K562 (cell line): Measurements from ENCODE around the gene ADM2. TPM values are rescaled to one million over a fixed set of nuclear protein-coding genes. Genes with fewer than 3 reads are reported as not detected.
A peak's percentile ranks its signal among the peaks of the same experiment; 100 is the strongest.

Source experiments
- BCLAF1 ChIP-seq, 2 experiments: fragments of 450-650 bp in 1 of 2; IDR thresholded peaks; 2 replicates each; pipeline ENCODE4 v1.6.1; 2011 to 2017; ENCODE audit warnings: low read depth in 2 of 2, antibody characterized with exemption in 1 of 2, borderline replicate concordance in 1 of 2, low read length in 1 of 2, mild to moderate bottlenecking in 1 of 2, mixed read lengths in 1 of 2; ENCODE audit not compliant: control insufficient read depth in 1 of 2
- BDP1 ChIP-seq: IDR thresholded peaks from 3 replicates; pipeline ENCODE4 v1.6.1; 2011; ENCODE audit not compliant: insufficient read length, insufficient read depth
- BRF1 ChIP-seq: IDR thresholded peaks from 3 replicates; pipeline ENCODE4 v1.6.1; 2011; ENCODE audit warnings: borderline replicate concordance, mild to moderate bottlenecking; ENCODE audit not compliant: insufficient read length; ENCODE audit errors: extremely low read depth
- CBFA2T3 ChIP-seq: fragments of 450-650 bp; IDR thresholded peaks from 2 replicates; pipeline ENCODE4 v1.6.1; 2017
- COPS2 ChIP-seq: fragments of 450-650 bp; conservative IDR thresholded peaks from 2 replicates; pipeline ENCODE4 v1.6.1; 2016; ENCODE audit warnings: mild to moderate bottlenecking, moderate library complexity
- NKRF ChIP-seq: fragments of 450-650 bp; IDR thresholded peaks from 2 replicates; pipeline ENCODE4 v1.6.1; 2016; ENCODE audit warnings: borderline replicate concordance
- NR2C1 ChIP-seq, 2 experiments: fragments of 450-650 bp; IDR thresholded peaks; 2 replicates each; pipeline ENCODE4 v1.6.1; 2017; ENCODE audit warnings: mild to moderate bottlenecking in 2 of 2, antibody characterized with exemption in 1 of 2, inconsistent platforms in 1 of 2, missing compliant biosample characterization in 1 of 2, missing genetic modification characterization in 1 of 2
- SNAPC5 ChIP-seq: fragments of 250-450 bp; sonication (Bioruptor Pico); IDR thresholded peaks from 2 replicates; pipeline ENCODE4 v1.8.0; 2021; ENCODE audit warnings: moderate library complexity, mild to moderate bottlenecking, inconsistent platforms
- ZNF232 ChIP-seq: sonication (generic); formaldehyde crosslinking; IDR thresholded peaks from 2 replicates; pipeline ENCODE4 v1.8.0; 2022; ENCODE audit warnings: mild to moderate bottlenecking, missing genetic modification reagents
- ZNF740 ChIP-seq, 3 experiments: fragments of 200-800 bp in 1 of 3; sonication (Bioruptor generic) in 1 of 3; sonication (generic) in 1 of 3; formaldehyde crosslinking in 1 of 3; IDR thresholded peaks; 2 replicates each; pipeline versions ENCODE4 v1.6.1 to v1.8.0; 2016 to 2022; ENCODE audit warnings: mild to moderate bottlenecking in 2 of 3, missing compliant biosample characterization in 2 of 3, missing genetic modification characterization in 2 of 3, missing genetic modification reagents in 1 of 3
- polyA plus RNA-seq, 8 experiments: library from polyadenylated mRNA; depleted of rRNA in 4 of 8; stranded (reverse) in 5 of 8; unstranded in 3 of 8; fragments of >200 nt; fragmentation: Nextera tagmentation in 2 of 8; fragmentation: Illumina TruSeq in 1 of 8; extraction: Ambion mirVana in 2 of 8; extraction: Trizol in 1 of 8; gene quantifications; 2 replicates each; pipeline versions ENCODE4 v1.2.1 to v1.2.3, GENCODE V29; 2011 to 2014; ENCODE audit warnings: inconsistent platforms in 1 of 8, missing spikeins in 1 of 8
- total RNA-seq, 7 experiments: library from RNA; depleted of rRNA in 6 of 7; stranded (reverse); fragments of >200 nt in 6 of 7; fragmentation: Illumina TruSeq in 2 of 7; extraction: Trizol in 2 of 7; gene quantifications; 2 replicates each; pipeline versions ENCODE4 v1.2.1 to v1.2.3, GENCODE V29; 2011 to 2021; ENCODE audit warnings: low replicate concordance in 1 of 7

ADM2 gene
- total and polyA plus RNA-seq, 9 of the 15 experiments (the other 6 are each of a cell fraction or from before 2014, with no cell fraction given): 0.11 to 5.1 (median 0.38) TPM

- TF ChIP-seq NKRF (no peak), ZNF740 (CRISPR knock-in tag; IDR thresholded peaks at IDR 0.05) (peak; percentile 68; the same call in 1 of the 2 replicates), ZNF740 (tag; IDR thresholded peaks at IDR 0.05) (no peak; a peak in 1 of 4 replicates), BDP1 (no peak), BRF1 (no peak), COPS2 (no peak), CBFA2T3 (no peak), BCLAF1 (IDR thresholded peaks at IDR 0.05; ENCODE audit: borderline replicate concordance in 1 of 2, control insufficient read depth in 1 of 2, low read depth in 2 of 2, low read length in 1 of 2) (0 out of 4 replicates have a peak, but pooled peaks of 1 of the 2 experiments have one; percentile 33), ZNF232 (CRISPR knock-in tag) (no peak), SNAPC5 (CRISPR knock-in tag) (no peak), NR2C1 (IDR thresholded peaks at IDR 0.05) (no peak), NR2C1 (tag; IDR thresholded peaks at IDR 0.05) (0 out of 2 replicates have a peak, but pooled peaks have one; percentile 59)
These were observed 43.9 kb downstream of the ADM2 start, which contains the start of gene SCO2 (continued) for GRCh38 chr22:50525104-50525857.
